Effector CD8-positive, alpha-beta T cell (primary cell): ENCODE data around the gene TMEM185A.
"Not testable (repeated sequence)": the region's sequence is repeated elsewhere in the genome, so short reads cannot be mapped to it uniquely, and the experiment has no call there.

Experiments
- DNase-seq: peaks from one replicate; lab custom pipeline; 2025; lab: John Stamatoyannopoulos, UW
- total RNA-seq, 4 experiments: gene quantifications; one replicate each; lab custom pipeline; 2026; lab: John Stamatoyannopoulos, UW

Gene TMEM185A
- 11.7 to 17.4 (median 13.4) reads per million in 4 experiments for total RNA-seq

- peak; percentile 63 for DNase-seq
Observed at GRCh38 chrX:149631234-149632165, at the start of gene TMEM185A. Gene TMEM185A (minus strand): TSS chrX:149631792. CDS start chrX:149631580, 212 bp downstream.

- no peak for DNase-seq
Observed at GRCh38 chrX:149681182-149681581, 49.6 kb upstream of the TMEM185A start.

DNA sequence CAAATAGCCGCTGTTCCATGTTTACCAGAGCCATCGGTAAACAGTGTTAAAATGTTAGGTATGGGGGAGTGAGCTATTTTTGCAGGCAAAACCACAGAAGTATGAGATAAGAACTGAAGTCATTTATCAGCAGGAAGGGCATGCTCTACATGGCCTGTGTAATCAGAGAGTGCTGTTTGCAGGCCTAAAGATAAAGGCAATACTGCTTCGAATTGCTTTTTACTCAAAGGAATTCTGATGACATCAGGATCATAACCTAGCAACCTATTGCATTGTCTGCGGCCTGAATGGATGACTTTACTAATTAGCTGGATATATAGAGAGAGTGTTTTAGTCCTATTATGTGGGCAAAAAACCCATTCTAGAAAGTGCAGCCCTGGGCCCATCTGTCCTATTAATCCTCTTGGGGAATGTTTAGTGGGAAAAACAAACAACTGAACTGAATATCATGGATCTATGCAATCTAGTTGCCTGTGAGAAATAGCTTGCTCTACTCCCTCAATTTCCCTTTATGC, 47.6 kb upstream of the TMEM185A start:
- not testable (repeated sequence) for DNase-seq

- not testable (repeated sequence) for DNase-seq
Observed at GRCh38 chrX:149675554-149675953, 44.0 kb upstream of the TMEM185A start.

DNA sequence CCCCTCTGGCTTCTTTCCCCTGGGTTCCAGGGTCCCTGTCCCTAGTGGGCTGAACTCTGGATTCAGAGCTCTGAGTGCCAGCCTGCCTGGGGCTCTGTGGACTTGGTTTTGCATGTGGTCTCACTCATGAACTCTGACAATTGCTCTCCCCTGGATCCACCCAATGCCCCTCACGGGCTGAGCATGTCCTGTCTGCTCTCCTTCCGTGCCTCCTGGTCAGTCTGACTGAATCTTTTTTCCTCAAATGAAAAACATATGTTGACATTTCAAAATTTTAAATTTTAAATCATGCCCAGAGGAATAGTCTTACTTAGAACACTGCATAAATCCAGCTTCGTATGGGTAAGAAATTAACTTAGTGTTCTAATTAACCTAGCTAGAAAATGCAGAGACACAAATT, 43.5 kb upstream of the TMEM185A start:
- DNase-seq, result not testable (repeated sequence)

- DNase-seq, result not testable (repeated sequence)
Observed at GRCh38 chrX:149660613-149661012, 29.0 kb upstream of the TMEM185A start.

- DNase-seq, result not testable (repeated sequence)
Observed at GRCh38 chrX:149656260-149656884, 24.8 kb upstream of the TMEM185A start.

DNA sequence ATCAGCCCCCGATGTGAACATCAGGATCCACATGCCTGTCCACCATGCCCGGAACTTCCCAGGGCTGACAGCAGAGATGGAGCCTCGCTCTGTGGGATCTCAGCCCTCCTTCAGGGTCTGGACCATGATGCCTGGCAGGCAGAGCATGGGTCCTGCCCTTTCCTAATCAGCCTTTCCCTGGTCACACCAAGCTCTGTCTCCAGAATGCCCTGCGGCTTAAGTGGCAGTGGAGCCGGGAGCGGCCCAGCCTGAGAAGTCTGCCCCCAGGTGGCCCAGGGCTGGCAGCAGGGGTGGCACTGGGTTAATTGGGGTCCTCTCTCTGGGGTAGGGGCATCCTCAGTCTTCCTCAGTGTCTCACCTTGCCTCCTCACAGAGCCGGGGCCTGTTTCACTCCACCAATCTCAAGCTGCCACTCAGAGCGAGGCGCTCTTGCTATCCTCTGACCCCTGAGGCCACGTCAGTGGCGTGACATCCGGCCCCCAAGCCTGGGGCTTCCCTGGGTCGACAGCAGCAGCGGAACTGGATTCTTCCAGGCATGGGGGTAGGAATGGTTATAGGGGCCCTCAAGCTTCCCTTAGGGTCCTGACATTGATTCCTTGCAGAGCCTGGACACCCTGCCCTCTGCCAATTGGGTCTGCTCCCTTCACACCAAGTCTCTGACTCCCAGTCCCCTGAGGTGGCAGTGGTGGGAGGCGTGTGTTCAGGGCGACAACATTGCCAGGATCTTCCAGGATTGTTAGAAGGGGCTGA, 20.8 kb upstream of the TMEM185A start:
- no peak for DNase-seq

GRCh38 chrX:149650162-149650561, 18.6 kb upstream of the TMEM185A start:
- DNase-seq, result no peak

GRCh38 chrX:149648932-149649331, 17.3 kb upstream of the TMEM185A start:
- DNase-seq, result no peak

DNA sequence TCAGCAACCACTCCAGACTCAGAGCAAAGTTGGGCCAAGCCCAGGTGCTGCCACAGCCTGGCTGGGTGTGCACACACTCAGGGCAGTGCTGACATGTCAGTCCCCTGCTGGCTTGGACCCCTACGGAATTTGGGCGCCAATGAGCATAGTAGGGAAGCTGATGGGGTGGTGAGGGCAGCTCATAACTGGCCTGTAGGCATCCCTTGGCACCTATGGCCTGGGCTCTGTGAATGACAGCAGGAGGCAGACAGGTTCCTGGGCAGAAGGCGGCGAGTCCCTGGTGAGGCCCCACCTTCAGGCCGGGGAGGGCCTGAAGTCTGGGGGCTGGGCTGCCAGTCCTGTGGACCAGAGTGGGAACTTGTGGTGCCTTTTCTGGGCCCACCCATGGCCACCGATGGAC, 15.9 kb upstream of the TMEM185A start:
- no peak for DNase-seq

- no peak for DNase-seq
Observed at GRCh38 chrX:149643496-149643895, 11.9 kb upstream of the TMEM185A start.

- DNase-seq, result no peak
Observed at GRCh38 chrX:149641835-149642234, 10.2 kb upstream of the TMEM185A start.

GRCh38 chrX:149641432-149641831, 9.8 kb upstream of the TMEM185A start:
- DNase-seq, result no peak

DNA sequence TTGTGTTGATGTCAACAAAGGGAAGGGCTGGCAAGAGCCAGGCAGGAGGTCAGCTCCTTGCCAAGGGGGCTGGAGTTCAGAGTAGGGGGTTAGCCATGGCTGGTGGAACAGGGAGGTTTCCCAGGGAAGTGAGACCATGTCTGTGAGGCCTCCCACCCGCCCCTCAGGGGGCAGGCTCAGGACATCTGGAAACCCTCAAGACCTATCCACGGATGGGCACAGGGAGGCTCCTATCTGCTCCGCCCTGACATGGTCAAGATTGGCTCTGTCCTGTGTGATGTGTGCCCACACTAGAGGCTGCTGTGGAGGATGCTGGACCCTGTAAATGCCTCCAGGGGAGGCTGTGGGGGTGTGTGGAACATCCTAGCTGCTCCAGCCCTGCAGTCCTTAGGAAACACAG, 8.0 kb upstream of the TMEM185A start:
- no peak for DNase-seq

DNA sequence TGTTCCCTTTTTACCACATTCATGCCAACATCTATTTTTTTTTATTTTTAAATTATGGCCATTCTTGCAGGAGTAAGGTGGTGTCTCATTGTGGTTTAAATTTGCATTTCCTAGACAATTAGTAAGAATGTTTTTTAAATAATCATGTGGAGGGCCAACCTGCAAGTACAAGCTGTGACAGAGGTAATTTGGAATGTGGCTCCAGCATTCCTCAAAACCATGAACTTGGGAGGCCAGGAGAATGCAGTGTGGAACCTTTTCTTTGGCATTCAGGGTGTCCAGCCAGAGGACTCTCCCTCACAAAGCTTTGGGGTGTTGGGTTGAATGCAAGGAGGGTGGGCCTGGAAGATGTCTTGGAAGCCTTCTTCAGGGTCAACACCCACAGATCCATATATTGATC, 7.3 kb upstream of the TMEM185A start:
- DNase-seq, result no peak

GRCh38 chrX:149633511-149633910, 1.9 kb upstream of the TMEM185A start:
- DNase-seq, result no peak

GRCh38 chrX:149630681-149631233, 835 bp downstream of the TMEM185A start:
- no peak for DNase-seq

DNA sequence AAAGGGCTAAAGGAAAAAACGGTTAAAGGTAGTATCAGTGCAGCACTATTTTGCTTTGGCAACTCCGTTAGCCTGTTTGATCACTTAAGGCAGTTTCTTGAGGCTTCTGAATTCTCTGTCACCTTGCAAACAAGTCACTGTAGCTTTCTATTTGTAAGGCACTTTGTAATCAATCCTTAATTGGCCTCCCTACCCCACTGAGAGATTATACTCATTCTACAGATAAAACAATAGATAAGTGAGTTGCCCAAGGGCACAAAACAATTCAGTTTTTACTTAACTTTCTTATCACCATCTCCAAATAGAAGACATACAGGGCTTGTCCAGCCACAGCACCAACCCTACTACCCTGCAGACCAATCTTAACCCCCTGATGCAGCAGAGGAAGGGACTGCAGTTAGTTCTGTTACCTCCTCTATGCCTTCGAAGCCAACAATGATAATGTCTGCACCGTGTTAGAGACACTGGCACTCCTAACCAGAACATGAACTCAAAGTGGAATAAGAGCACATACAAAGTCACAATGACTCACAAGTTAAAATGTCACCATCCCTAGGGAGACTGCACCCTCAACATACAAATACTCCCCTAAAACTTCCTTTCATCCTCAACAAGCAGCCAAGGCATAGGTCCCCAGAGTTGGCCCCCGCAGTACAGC, 1.7 kb downstream of the TMEM185A start:
- DNase-seq, result no peak

GRCh38 chrX:149628768-149629167, 2.8 kb downstream of the TMEM185A start:
- no peak for DNase-seq

GRCh38 chrX:149628280-149628679, 3.3 kb downstream of the TMEM185A start:
- no peak for DNase-seq
